Thyroid gland (tissue), 4 donors: ENCODE measurements around the gene PHF19. TPM values are rescaled to one million over a fixed set of nuclear protein-coding genes. Genes with fewer than 3 reads are reported as not detected.

ENCODE experiments used
- DNase-seq, 2 donors: peaks; one replicate each; pipeline ENCODE4 v3.0.0-alpha.2; 2019
- H3K27ac ChIP-seq, 3 donors: fragments of 200-600 bp; sonication (generic); 1 replicate in 2 of 3; 2 replicates in 1 of 3; pipeline ENCODE4 v1.5.1; 2016 to 2019; ENCODE audit warnings: mild to moderate bottlenecking in 1 of 3, moderate library complexity in 1 of 3
- H3K27me3 ChIP-seq: fragments of 200-600 bp; sonication (generic); one replicate; pipeline ENCODE4 v1.5.1; 2019
- H3K36me3 ChIP-seq, 2 donors: fragments of 200-600 bp; sonication (generic); one replicate each; pipeline ENCODE4 v1.5.1; 2016 to 2019
- H3K4me1 ChIP-seq, 2 donors: fragments of 200-600 bp; sonication (generic); one replicate each; pipeline ENCODE4 v1.5.1; 2017 to 2019
- H3K4me3 ChIP-seq, 3 donors: fragments of 200-600 bp; sonication (generic); replicated peaks in 1 of 3; 1 replicate in 2 of 3; 2 replicates in 1 of 3; pipeline ENCODE4 v1.5.1; 2016; ENCODE audit warnings: mild to moderate bottlenecking in 1 of 3
- H3K9me3 ChIP-seq: fragments of 200-600 bp; sonication (generic); one replicate; pipeline ENCODE4 v1.5.1; 2017
- CTCF ChIP-seq, 6 experiments: fragments of 200-600 bp in 3 of 6; fragments of 450-650 bp in 3 of 6; sonication (generic) in 3 of 6; IDR thresholded peaks; one replicate each; pipeline ENCODE4 v1.5.1; 2016 to 2019; ENCODE audit warnings: antibody characterized with exemption in 6 of 6, mild to moderate bottlenecking in 2 of 6, inconsistent platforms in 1 of 6, moderate library complexity in 1 of 6
- POLR2A ChIP-seq, 2 donors: fragments of 450-650 bp; IDR thresholded peaks; one replicate each; pipeline ENCODE4 v1.6.1; 2017; ENCODE audit warnings: antibody characterized with exemption in 2 of 2, mild to moderate bottlenecking in 2 of 2, moderate library complexity in 1 of 2
- WGBS, 2 donors: methylation state at CpG; one replicate each; pipeline ENCODE4 v1.1.5; 2017; 5-methylcytosine and 5-hydroxymethylcytosine counted together
- intact Hi-C: fragments of 100-400 bp; cut with DNase I; formaldehyde crosslinking; loops from one replicate; pipeline ENCODE4 v1.15.1; 2023
- total RNA-seq, 4 donors: library from RNA; depleted of rRNA; stranded (reverse); fragments of >200 nt; gene quantifications; one replicate each; pipeline ENCODE4 v1.2.3, GENCODE V29; 2016

The PHF19 gene
- total RNA-seq, 4 donors from 2014 or later = 10.8 to 24.1 (median 13.1) TPM

- no peak overlapping the region for H3K4me3 ChIP-seq
- DNase-seq = no peak
These were observed 42.2 kb upstream of the PHF19 start for GRCh38 chr9:120918931-120919842.

GRCh38 chr9:120917929-120918762 lies 41.2 kb upstream of the PHF19 start:
- Histone ChIP-seq H3K36me3 (no peaks in the 10 kb centered on the region), H3K4me3 (no peak overlapping the region), H3K27me3 (no peaks in the 10 kb centered on the region), H3K9me3 (no peaks in the 10 kb centered on the region), H3K4me1 (peaks cover 0 to 18% of the 10 kb centered on the region in 2 donors), H3K27ac (peak overlapping the region; percentile 11 to 63 (median 59))
- no peak for DNase-seq
- 94 to 97% methylated on average over 4 of the region's 4 CpGs for WGBS, 2 donors
- TF ChIP-seq CTCF (IDR thresholded peaks at IDR 0.05) (no peak), POLR2A (IDR thresholded peaks at IDR 0.05) (no peak)
- intact Hi-C loops = no loop called here

More at GRCh38 chr9:120918931-120919842, 42.2 kb upstream of the PHF19 start:
- H3K27me3 ChIP-seq = no peaks in the 10 kb centered on the region
- H3K27ac ChIP-seq = peak overlapping the region; percentile 11 to 63 (median 59)
- no peaks in the 10 kb centered on the region for H3K9me3 ChIP-seq
- peaks cover 0 to 18% of the 10 kb centered on the region in 2 donors for H3K4me1 ChIP-seq
- no peaks in the 10 kb centered on the region for H3K36me3 ChIP-seq
- no peak for TF ChIP-seq CTCF (IDR thresholded peaks at IDR 0.05)
- no peak for TF ChIP-seq POLR2A (IDR thresholded peaks at IDR 0.05)
- WGBS, 2 donors = 73 to 75% methylated on average over 16 to 19 of the region's 20 CpGs
- intact Hi-C loops = no loop called here

GRCh38 chr9:120916991-120917880 lies 40.2 kb upstream of the PHF19 start:
- Histone ChIP-seq H3K4me3 (no peak overlapping the region), H3K4me1 (peaks cover 0 to 18% of the 10 kb centered on the region in 2 donors), H3K9me3 (no peaks in the 10 kb centered on the region), H3K36me3 (no peaks in the 10 kb centered on the region), H3K27me3 (no peaks in the 10 kb centered on the region), H3K27ac (peak overlapping the region in 2 of 3 donors; percentile 10 to 20)
- TF ChIP-seq CTCF (IDR thresholded peaks at IDR 0.05) = no peak
- TF ChIP-seq POLR2A (IDR thresholded peaks at IDR 0.05) = no peak
- no peak for DNase-seq
- intact Hi-C loops = no loop called here
- 91 to 92% methylated on average over 8 of the region's 8 CpGs for WGBS, 2 donors

GRCh38 chr9:120916588-120916987 lies 39.6 kb upstream of the PHF19 start:
- DNase-seq = peak in 1 of 2 donors; percentile 31
- TF ChIP-seq POLR2A (IDR thresholded peaks at IDR 0.05) (no peak), CTCF (IDR thresholded peaks at IDR 0.05) (no peak)
- no peaks in the 10 kb centered on the region for H3K36me3 ChIP-seq
- WGBS, 2 donors = 63 to 77% methylated on average over 3 of the region's 3 CpGs
- peaks cover 0 to 18% of the 10 kb centered on the region in 2 donors for H3K4me1 ChIP-seq
- H3K27ac ChIP-seq = peak overlapping the region in 2 of 3 donors; percentile 10 to 20
- H3K4me3 ChIP-seq = no peak overlapping the region
- H3K9me3 ChIP-seq = no peaks in the 10 kb centered on the region
- H3K27me3 ChIP-seq = no peaks in the 10 kb centered on the region
- intact Hi-C loops = no loop called here
